ENCODE data around the gene EDN2.

DNA sequence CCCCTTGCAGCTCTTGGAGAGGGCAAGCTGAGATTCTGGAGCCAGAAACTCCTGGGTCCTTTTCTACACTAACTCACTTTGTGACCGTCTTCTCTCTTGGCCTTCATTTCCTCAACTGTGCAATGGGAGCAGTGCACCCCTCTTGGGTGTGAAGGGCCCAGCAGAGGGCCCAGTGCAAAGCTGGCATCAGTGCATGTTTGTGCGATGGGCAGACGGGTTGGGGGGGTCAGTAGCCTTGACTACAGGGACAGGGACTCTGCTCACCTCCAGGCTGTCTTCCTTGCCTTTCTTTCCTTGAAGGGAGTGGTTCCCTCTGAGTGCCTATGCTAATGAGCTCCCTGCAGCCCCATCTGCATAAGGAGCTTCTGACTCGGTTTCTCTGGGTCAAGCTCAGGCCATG, 51.0 kb downstream of the EDN2 start:
- TF ChIP-seq, protein P1, sequence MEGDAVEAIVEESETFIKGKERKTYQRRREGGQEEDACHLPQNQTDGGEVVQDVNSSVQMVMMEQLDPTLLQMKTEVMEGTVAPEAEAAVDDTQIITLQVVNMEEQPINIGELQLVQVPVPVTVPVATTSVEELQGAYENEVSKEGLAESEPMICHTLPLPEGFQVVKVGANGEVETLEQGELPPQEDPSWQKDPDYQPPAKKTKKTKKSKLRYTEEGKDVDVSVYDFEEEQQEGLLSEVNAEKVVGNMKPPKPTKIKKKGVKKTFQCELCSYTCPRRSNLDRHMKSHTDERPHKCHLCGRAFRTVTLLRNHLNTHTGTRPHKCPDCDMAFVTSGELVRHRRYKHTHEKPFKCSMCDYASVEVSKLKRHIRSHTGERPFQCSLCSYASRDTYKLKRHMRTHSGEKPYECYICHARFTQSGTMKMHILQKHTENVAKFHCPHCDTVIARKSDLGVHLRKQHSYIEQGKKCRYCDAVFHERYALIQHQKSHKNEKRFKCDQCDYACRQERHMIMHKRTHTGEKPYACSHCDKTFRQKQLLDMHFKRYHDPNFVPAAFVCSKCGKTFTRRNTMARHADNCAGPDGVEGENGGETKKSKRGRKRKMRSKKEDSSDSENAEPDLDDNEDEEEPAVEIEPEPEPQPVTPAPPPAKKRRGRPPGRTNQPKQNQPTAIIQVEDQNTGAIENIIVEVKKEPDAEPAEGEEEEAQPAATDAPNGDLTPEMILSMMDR (IDR thresholded peaks at IDR 0.05; ENCODE audit: poor library complexity), result no peak
- no peak for TF ChIP-seq EZH2 (IDR thresholded peaks at IDR 0.05; ENCODE audit: borderline replicate concordance)
